ENCODE data around the gene TMEM242.

The TMEM242 gene

DNA sequence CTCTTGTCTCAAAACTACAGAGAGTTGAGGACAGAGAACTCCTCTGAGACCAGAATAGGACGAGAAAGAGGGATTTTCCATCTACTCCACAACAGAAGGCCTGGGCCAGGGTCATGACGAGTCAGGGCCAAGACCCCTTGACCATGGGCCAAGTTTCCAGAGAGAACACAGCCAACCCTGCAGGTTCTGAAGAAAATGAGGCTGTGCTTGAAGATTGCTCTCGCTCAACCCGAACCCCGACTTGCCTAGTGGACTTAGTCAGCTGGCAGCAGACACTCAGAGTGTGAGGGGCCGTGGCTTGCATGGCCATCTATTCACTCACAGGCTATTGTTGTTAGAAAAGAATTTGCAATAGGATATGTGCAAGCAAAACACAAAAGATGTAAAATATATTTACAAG lies 54.5 kb downstream of the TMEM242 start:
- no peak for DNase-seq

DNA sequence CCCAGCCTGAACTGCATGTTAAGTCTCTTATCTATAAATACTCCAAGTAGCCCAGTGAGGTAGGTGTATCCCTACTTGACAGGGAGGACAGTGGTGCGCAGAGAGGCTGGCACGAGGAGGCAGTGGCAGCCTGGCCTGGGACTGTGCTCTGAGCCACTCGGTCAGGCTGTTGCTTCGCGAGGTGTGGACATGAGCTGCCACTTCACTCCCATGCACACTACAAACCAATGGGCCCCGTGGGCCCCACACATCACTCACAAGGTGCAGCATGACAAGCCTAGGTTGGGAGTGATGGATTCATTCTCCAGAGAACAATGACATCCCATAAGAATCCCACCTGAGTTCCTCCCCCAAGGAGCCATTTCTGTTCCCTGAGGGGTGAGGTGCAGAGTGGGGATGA lies 54.9 kb downstream of the TMEM242 start:
- DNase-seq = no peak

- no peak for DNase-seq
Observed at GRCh38 chr6:157267654-157268053, 55.7 kb downstream of the TMEM242 start.

DNA sequence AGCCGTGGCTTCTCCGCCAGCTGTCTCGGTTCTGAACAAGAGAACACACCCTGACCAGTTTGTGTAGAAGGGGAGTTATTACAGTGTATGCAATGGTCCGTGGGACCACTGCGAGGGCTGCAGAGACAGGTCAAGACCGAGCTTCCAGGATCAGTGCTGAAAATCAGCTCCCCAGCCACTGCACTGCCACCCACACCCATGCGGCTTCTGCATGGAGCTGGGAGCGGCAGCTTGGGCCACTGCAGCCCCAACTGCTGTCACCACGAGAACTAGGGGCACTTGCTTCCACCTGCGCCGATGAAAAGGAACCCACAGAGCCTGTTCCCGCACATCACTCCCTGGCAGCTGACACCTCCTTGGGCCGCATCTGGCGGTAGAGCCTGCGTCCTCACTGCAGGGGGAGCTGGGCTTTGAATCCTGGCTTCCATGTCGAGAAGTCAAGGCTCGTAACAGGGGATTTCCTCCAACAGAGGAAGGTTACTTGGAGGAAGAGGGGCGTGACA lies 56.2 kb downstream of the TMEM242 start:
- no peak for DNase-seq

DNA sequence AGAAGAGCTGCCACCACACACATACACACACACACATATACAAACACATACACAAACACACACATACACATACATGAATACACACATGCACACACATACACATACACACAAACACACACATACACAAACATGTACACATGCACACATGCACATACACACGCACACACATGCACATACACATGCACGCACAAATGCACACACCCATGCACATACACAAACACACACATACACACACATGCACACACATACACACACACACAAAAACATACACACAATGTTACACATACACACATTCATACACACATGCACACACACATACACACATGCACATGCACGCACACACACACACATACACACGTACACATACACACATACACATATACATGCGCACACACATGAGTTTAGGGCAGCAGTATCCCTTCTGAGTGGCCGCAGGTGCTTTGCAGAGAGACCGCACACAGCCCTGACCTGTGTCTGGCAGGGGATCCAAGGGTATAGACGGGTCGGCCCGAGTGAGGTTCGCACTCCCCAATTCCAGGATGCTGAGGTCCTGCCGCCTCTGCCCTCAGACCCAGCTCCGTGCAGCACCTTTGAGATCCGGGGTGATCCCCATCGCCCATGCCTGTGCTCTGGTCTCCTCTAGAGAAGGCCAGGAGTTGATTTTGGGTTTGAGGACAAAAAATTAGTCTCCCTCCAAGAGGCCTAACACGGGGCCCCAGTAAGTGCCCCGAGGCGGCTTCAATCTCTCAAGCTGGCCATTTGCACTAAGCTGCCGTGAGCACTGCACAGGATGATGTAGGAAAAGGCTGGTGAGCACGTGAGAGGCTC lies 56.8 kb downstream of the TMEM242 start:
- DNase-seq = no peak

GRCh38 chr6:157265635-157266034 lies 57.7 kb downstream of the TMEM242 start:
- DNase-seq = no peak

GRCh38 chr6:157265186-157265585 lies 58.1 kb downstream of the TMEM242 start:
- no peak for DNase-seq

DNA sequence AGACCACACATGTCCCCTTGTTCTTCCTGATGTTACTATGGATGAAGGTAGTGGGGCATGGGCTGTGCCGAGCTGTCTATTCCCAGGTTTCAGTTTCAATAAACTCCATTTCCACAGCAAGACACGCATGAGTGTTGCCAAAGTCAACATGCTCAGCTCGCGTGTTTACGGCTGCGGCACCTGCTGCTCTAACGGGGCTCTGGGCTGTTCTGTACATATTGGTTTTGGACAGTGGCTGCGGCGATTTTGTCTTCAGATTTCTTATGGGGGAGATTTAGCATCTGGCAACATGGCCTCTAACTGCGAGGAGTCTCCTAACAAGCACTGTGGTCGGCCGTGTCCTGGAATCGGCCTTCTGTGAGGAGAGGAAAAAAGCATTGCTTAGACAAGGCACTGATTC lies 58.6 kb downstream of the TMEM242 start:
- no peak for DNase-seq

- DNase-seq = no peak
Observed at GRCh38 chr6:157263881-157264397, 59.4 kb downstream of the TMEM242 start.

- DNase-seq = no peak
Observed at GRCh38 chr6:157263146-157263545, 60.2 kb downstream of the TMEM242 start.

DNA sequence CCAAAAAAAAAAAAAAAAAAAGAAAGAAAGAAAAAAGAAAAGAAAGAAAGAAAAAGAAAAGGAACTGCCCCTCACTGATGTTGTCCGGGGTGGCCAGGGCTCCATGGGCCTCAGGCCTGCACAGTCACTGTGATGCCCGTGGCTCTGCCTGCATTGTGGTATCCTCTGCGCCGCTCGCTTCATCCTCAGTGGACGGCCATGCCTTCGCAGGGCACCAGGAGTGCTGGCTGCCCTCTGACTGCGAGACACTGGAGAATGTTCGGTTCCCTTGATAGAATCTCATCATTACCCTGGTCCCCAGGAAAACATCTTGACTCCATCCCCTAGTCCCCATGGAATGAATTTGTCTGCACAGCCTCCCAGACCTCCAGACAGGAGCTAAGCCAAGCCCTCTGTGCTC lies 61.7 kb downstream of the TMEM242 start:
- no peak for DNase-seq

DNA sequence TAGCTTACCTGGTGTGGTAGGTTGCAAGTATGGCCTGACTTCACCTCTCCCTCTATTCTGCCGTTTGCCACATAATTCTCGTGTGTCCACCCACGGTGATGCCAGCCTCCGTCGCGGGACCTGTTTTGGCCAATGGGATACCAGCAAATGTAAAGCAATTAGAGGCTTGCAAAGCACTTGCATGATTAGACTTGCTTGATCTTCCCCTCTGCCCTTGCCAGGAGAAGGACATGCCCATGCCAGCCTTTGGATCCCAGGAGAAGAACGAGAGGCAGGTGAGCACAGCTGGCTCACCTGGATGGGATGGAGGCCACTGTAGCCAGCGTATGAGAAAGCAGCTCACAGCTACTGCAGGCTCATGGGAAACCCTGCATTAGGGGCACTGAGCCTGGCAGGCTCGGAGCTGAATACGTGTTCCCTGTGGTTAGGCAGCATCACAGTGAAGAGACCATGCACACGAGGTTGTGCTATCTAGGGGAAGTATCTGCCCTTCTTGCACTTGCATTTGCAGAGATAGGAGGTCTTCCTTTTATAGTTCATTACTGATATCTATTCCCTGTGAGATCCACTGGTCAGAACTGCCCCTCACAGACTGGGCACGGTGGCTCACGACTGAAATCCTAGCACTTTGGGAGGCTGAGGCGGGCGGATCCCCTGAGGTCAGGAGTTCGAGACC lies 62.4 kb downstream of the TMEM242 start:
- DNase-seq = no peak

DNA sequence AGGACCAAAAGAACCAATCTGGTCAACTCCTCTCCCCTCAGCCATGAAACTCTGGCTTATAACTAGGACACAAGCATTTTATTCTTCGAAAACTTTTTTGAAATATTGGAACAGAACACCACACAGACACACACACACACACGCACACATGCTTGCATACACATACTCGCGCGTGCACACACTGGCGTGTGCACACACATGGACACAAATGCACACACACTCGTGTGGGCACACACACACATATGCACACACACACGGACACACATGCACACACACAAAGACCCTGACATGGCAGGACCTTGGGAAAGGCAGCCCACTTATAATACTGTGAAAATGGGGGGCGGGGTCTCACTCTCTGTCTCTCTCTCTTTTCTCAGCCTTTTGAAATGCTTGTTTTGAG lies 63.9 kb downstream of the TMEM242 start:
- DNase-seq = no peak

GRCh38 chr6:157258878-157259277 lies 64.4 kb downstream of the TMEM242 start:
- DNase-seq = no peak

- DNase-seq = no peak
Observed at GRCh38 chr6:157255079-157255478, 68.2 kb downstream of the TMEM242 start.

- no peak for DNase-seq
Observed at GRCh38 chr6:157254538-157254937, 68.8 kb downstream of the TMEM242 start.

- DNase-seq = no peak
Observed at GRCh38 chr6:157253699-157254098, 69.6 kb downstream of the TMEM242 start.

GRCh38 chr6:157253017-157253416 lies 70.3 kb downstream of the TMEM242 start:
- DNase-seq = no peak

- DNase-seq = no peak
Observed at GRCh38 chr6:157251586-157252247, 71.6 kb downstream of the TMEM242 start.

DNA sequence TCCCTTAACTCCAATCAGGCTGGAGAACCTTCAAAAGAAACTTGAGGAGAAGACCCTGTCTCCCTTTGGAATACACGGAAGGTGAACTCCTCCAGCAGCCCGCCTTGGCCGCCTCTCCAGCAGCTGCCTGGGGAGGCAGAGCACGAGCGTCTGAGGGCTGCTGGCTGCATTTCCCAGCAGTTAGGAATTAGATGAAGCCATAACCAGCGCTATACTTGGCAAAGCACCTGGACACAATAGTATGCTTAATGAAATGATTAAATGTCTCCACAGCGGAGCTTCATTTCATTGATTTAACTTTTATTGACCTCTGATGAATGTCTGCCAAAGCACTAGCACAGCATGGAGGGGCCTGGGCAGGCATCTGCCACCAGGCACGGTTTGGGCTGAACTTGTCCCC lies 73.5 kb downstream of the TMEM242 start:
- DNase-seq = no peak

- no peak for DNase-seq
Observed at GRCh38 chr6:157248264-157248663, 75.1 kb downstream of the TMEM242 start.

- no peak for DNase-seq
Observed at GRCh38 chr6:157246771-157247484, 76.4 kb downstream of the TMEM242 start.
